GM18909 (cell line): ENCODE results near the gene DLX5.

Experiments used
- ATAC-seq: cut with Tn5 transposase; IDR thresholded peaks from one replicate; pipeline ENCODE4 v1.9.1; 2021; ENCODE audit warnings: mild to moderate bottlenecking; ENCODE audit not compliant: unreplicated experiment, poor library complexity

The DLX5 gene

DNA sequence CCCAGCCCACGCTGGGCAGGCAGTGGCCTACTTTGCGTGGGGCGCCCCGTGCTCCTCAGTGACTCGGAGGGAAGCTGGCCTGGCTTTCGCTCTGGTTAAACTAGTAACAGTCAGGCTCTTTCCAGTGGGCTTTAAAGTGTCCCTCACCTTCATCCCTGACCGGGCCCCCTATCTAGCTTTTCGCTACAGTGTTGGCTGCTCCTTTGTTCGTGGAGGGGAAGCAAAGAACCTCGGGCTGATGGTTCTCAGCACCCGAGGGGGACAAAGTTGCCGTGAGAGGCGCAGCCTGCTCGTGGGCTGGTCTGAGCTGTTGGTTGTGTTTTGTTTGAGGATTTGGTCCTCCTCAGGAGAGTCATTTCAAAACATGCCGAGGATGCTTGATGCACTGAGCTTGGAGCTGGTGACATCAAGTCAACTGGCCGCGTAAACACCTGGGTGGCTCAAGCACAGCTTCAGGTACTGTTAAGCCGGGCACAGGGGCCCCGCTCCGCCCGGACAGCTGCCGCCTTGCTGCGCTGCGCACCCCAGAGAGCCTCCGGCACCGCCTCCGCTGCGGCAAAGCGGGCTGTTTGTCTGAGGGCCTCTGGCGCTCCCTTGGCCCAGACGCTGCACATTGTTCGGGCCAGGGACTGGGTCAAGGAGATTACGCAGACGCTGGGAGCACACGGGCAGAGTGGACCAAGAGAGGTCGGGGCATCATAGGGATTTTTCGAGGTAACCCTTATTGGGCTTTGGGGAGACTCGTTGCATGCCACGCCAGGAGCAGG, 17.6 kb downstream of the DLX5 start:
- ATAC-seq = no peak

- peak; percentile 81 for ATAC-seq
Measured at GRCh38 chr7:97006055-97006815, 18.4 kb downstream of the DLX5 start.

GRCh38 chr7:97005183-97006054, 19.2 kb downstream of the DLX5 start, which contains the start of gene DLX6:
Gene DLX6 (plus strand): TSS chr7:97005553. CDS start chr7:97005978, 425 bp downstream.
- peak; percentile 5 for ATAC-seq

DNA sequence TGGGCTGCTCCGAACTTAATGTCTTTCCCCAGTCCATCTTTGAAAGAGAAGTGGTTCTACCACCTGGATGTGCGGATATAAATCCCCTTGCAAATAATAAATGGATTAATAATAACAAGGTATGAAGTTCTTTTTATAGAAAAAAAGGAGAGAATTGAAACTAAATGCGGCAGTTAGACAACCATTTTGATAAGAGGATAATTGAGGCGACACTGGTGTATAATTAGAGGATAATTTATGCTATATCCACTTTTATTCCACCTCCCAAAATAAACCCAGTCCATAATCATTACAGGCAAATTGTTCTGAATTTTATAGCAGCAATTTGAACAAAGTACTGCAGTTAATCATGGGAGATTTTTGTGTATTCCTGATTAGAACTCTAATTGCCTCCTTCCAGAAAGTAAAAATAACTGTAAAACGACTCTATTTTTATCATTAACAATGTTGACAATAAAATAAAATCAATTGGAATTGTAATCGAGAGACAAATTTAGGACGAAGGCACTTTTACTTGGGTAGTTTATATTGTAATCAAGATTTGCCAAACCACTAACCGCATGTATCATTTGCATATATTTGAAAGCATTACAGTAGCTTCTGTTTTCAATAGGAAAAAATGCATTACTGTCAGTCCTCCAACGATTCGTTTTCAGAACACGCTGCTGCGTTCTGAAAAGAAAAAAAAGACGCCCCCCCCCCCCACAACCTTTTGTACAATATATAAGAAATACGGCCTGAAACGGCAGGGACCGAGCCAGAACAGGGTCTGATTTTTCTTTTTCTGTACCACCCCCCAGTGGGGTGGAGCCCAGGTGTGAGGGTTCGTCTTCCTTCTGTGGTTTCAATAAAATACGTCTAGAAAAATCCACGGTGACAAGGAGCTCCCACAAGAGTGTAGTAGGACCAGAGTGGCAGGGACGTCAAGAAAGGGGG, 20.1 kb downstream of the DLX5 start:
- ATAC-seq = no peak

GRCh38 chr7:97003262-97004246, 21.1 kb downstream of the DLX5 start:
- no peak for ATAC-seq

DNA sequence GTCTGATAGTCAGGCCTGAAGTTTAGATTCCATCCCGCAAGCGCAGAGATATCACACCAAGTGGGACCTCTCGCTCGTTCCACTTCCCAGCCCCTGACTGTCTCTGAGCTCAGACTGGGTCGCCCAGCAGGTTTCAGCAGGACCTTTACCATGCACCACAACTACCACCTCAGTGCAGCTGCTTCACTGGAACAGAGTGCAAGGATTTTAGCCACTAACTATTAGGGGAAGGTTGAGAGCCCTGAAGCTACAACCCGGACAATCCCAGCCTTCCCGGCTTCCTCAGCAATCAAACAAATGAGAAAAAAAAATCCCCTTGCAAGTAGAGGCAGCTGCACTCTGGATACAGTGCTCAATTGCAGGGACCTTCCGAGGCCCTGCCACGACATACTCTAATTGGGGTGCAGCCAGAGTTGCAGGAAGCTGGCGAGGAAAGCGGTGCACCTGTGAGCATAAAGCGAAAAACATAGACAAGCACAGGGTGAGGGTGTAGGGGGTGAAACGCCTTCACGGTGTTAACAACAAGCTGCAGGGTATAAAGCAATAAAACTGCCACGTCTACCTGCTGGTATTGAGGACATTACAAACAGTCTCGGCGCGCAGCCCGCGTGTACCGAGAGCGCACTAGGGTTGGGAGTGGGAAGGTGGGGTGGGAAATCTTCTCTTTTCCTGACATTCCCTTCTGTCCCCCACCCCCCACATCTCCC, 21.9 kb downstream of the DLX5 start:
- no peak for ATAC-seq

GRCh38 chr7:97001656-97002554, 22.7 kb downstream of the DLX5 start:
- ATAC-seq = no peak

GRCh38 chr7:97001221-97001620, 23.4 kb downstream of the DLX5 start:
- no peak for ATAC-seq

DNA sequence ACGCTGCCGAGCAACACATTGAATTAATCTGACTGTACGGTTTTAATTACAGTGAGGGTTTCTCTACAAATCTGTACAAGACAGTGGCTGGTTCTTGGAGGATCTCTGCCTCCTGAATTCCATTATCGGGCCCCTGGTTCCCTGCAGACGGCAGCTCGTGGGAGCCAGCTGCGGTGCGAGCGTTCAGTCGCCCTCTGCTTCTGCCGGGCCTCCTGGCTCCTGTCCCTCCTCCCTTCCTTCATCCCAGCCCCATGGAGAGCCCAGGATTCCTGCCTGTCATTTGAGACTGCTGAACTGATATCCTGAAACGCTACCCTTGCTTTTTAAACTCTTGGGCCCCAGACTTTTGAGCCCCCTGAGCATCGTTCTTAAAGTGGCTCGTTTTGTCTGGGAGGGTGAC, 25.9 kb downstream of the DLX5 start:
- no peak for ATAC-seq

- ATAC-seq = no peak
Measured at GRCh38 chr7:96998333-96998732, 26.3 kb downstream of the DLX5 start.

GRCh38 chr7:96997512-96998032, 27.1 kb downstream of the DLX5 start:
- no peak for ATAC-seq

GRCh38 chr7:96996958-96997511, 27.6 kb downstream of the DLX5 start:
- ATAC-seq = no peak

DNA sequence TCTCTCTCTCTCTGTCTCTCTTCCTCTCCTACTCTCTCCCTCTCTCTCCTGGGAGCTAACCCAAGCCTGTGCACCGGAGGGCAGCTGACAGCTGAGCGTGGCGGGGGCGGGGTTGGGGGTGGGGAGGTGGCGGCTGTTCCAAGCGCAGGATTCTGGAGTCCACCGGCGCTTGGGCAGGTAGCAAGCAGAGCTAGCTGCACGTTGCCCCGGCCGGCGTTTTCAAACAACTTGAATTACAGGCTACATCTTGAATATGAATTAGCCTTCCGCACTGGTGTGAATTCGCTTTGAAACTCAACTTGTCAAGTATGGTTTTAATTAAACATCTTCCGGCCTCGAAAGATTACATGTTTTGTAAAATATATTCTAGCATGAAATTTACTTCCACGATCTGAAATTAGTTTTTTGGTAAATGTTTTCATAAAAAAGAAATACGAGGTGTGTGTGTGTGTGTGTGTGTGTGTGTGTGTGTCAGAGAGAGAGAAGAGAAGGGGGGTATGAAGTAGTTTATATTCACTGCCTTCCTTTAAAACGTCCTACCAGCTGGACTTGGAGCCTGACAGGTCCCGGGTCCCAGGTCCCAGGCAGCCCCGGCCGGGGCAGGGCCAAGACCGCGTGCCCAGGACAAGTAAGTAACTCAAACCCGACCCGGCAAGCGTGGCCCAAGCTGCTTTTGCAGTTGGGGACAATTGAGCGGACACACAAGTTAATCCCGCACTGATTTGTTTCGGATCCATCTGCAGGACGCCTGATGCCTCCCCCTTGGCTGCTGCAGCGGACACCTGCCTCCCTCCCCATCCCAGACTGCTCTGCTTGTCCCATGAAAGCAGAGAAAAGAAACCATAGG, 28.3 kb downstream of the DLX5 start:
- no peak for ATAC-seq

DNA sequence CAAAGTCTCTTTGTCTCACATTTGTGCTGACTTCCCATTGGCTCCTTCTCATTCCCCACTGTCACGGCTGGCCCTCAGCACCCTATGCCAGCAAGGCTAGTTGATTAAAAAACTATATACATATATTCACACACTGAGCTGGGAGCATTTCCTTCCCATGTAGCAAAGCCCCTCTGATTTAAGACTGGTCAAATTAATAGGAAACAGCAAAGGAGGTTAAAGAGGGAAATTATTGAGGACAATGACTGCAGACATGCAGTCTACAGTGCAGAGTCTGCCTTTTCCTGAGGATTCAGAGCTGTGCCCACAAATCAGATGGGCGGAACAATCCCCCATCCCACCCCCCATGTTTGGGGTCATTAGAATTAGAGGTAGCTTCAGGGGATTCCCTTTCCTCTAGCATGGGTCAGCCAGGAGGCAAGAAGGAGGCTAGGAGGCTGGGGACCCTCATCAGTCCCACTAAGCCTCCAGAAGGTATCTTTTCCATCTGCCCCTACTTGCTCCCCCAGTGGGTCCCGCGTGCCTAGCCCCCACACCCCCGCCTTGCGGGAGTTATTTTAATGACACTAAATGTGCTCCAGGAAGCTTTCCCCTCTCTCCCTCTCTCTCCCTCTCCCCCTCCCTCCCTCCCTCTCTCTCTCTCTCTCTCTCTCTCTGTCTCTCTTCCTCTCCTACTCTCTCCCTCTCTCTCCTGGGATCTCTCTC, 29.1 kb downstream of the DLX5 start:
- ATAC-seq = no peak

DNA sequence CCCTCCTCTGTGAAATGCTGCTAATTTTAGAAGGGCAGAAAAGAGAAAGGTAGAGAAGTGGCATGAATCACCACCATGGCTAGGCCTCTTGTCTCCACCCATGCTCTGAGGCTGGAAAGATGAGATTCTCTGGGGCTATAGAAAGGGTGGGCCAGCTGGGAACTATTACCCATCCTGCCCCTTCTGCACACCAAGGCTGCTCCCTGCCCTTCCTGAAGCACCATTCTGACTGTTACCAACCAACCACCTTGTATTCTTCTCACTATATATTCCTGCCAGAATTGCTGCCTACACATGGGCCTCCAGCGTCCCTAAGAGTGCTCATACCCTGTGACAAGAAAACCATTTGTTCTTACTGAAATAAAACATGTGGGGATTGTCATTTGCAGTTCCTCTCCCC, 30.7 kb downstream of the DLX5 start:
- ATAC-seq = no peak
